Astrocyte of the hippocampus (primary cell): Measurements from ENCODE around the gene ARHGDIG.

Experiments
- DNase-seq: peaks from one replicate; pipeline ENCODE4 v3.0.0; 2011; ENCODE audit warnings: low read depth, low spot score

Gene ARHGDIG

DNA sequence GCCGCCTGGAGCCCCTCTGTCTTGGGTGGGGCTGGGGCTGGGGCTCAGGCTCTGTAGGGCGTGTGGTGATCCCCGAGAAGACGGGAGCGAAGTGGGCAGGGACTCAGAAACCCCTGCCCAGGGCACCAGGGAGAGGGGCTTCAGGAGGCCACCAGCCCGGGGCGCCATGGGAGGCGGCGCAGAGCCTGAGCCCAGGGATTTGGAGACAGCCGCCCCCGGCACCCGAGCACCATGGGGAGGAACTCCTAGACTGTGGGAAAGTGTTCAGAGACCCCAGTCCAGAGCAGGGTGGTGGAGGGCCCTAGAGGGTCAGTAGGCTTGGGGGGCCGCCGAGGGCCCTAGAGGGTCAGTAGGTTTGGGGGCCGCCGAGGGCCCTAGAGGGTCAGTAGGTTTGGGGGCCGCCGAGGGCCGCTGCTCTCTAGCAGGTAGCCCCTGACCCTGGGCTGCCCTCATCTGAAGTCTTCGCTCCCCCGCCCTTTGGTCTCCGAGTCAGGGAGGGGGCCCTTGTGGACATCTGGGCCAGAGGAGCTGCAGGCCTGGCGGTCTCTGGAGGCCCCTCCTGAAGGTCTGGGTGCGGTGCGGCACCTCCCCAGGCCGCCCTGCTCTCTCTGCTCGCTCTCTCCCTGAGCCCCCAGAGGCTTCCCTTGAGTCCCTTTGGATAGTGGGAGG lies 734 bp downstream of the ARHGDIG start:
- DNase-seq, result no peak

DNA sequence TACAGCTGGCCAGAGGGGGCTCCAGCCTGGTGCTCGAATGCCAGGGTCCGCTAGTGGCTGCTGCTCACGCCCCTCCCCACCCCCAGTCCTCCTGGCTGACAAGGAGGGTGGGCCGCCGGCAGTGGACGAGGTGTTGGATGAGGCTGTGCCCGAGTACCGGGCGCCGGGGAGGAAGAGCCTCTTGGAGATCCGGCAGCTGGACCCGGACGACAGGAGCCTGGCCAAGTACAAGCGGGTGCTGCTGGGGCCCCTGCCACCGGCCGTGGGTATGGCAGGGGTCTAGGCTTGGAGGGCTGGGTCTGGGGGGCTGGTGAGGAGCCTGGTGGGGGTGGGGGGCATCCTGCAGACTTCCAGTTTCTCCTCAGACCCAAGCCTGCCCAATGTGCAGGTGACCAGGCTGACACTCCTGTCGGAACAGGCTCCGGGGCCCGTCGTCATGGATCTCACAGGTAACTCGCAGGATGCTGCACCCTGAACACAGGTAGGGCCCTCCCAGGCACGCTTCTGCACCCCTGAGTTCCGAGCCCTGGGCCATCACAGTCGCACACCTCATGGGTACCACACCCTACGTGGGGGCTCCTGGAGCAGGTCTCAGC lies 1.4 kb downstream of the ARHGDIG start:
- no peak for DNase-seq

DNA sequence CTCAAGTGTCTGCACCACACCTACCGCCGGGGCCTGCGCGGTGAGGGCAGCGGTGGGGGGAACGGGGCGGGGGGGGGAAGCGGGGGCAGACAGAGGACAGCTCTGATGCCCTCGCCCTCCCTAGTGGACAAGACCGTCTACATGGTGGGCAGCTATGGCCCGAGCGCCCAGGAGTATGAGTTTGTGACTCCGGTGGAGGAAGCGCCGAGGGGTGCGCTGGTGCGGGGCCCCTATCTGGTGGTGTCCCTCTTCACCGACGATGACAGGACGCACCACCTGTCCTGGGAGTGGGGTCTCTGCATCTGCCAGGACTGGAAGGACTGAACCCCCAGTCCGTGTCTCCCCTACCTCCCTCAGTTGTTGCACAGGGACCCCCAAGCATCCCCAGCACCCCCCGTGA lies 2.1 kb downstream of the ARHGDIG start:
- DNase-seq, result no peak

DNA sequence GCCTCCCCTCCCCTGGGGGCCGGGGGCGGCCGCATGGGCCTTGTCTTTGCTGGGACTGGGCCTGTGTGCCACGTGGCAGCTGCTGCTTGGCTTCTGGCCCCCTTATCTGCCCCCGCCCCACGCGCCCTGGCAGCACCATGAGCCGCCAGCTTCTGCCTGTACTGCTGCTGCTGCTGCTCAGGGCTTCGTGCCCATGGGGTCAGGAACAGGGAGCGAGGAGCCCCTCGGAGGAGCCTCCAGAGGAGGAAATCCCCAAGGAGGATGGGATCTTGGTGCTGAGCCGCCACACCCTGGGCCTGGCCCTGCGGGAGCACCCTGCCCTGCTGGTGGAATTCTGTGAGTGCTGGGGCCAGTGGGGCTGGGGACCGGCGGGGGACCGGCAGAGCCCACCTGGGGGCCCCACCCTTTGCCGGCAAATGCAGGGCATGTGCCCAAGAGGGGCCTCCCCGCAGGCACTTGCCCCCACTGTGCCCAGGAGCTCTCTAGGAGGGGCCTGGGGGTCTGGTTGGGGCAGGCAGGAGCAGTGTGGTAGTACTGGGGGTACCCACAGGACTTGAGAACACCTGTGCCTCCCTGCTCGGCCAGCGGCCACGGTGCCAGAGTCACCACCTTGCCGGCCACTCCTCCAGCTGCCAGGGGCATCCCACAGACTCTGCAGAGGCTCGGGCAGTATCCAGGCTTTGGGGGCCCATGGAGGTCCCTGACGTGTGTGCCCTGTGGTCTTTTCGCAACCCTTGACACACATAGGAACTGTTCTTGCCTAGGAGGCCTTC lies 2.8 kb downstream of the ARHGDIG start, which contains the start of gene PDIA2:
Gene PDIA2 (plus strand): TSS at position 132 of the 773 bp plus-strand sequence. CDS start 6 bp downstream, at position 138.
- no peak for DNase-seq

DNA sequence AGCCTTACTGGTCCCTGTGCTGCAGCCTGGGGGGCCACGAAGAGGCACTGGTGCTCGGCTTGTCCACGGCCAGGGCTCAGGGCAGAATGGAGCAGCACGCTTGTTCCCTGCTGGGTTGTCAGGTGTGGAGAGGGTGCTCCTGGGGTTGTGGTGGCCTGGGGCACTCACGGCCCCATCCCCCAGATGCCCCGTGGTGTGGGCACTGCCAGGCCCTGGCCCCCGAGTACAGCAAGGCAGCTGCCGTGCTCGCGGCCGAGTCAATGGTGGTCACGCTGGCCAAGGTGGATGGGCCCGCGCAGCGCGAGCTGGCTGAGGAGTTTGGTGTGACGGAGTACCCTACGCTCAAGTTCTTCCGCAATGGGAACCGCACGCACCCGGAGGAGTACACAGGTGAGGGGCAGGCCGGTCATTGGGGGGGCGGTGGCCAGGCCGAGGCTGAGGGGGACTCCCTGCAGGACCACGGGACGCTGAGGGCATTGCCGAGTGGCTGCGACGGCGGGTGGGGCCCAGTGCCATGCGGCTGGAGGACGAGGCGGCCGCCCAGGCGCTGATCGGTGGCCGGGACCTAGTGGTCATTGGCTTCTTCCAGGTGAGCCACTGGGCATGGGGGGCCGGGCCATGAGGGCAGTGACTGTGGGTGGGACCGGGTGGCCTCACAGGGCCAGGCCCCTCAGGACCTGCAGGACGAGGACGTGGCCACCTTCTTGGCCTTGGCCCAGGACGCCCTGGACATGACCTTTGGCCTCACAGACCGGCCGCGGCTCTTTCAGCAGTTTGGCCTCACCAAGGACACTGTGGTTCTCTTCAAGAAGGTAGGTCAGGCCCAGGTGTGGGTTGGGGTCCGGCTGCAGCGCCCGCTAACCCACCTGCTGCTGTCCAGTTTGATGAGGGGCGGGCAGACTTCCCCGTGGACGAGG lies 4.1 kb downstream of the ARHGDIG start:
- DNase-seq, result no peak

DNA sequence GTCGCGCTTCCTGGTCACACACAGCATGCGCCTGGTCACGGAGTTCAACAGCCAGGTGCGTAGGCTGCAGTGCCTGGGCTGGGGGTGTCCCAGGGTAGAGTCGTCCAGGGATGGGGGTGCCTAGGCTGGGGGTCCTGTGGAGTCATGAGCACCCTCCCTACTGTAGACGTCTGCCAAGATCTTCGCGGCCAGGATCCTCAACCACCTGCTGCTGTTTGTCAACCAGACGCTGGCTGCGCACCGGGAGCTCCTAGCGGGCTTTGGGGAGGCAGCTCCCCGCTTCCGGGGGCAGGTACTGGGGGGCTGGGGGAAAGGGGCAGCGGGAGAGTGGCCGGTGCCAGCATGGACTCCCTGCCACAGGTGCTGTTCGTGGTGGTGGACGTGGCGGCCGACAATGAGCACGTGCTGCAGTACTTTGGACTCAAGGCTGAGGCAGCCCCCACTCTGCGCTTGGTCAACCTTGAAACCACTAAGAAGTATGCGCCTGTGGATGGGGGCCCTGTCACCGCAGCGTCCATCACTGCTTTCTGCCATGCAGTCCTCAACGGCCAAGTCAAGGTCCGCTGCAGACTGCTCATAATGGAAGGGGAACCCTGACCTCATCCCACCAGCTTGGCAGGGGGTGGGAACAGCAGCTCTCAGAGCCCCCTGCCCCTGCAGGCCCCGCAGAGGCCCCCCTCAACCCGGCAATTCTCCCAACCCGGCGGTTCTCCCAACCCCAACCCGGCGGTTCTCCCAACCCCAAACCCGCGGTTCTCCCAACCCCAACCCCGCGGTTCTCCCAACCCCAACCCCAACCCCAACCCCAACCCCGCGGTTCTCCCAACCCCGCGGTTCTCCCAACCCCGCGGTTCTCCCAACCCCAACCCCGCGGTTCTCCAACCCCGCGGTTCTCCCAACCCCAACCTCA lies 5.0 kb downstream of the ARHGDIG start:
- no peak for DNase-seq

DNA sequence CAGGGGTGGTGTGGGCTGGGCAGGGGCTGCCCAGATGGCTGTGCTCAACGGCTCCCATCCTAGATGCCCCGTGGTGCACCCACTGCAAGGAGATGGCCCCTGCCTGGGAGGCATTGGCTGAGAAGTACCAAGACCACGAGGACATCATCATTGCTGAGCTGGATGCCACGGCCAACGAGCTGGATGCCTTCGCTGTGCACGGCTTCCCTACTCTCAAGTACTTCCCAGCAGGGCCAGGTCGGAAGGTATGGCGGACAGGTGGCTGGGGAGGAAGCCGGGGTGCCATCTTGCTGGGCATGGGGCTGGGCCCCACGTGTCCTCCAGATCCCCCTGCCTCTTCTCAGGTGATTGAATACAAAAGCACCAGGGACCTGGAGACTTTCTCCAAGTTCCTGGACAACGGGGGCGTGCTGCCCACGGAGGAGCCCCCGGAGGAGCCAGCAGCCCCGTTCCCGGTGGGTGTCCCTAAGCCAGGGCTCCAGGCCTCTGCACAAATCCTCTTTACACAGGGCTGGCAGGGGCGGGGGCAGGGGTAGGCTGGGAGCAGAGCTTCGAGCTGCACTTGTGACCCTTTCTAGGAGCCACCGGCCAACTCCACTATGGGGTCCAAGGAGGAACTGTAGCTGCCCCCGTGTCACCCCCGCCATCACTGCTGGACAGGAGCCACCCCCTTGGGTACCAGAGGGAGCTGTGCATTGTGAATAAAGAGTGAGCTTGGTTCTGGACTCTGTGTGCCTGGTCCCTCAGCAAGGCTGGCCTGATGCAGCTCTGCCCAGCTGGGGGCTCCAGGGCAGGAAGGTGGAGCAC lies 6.3 kb downstream of the ARHGDIG start:
- DNase-seq, result no peak

DNA sequence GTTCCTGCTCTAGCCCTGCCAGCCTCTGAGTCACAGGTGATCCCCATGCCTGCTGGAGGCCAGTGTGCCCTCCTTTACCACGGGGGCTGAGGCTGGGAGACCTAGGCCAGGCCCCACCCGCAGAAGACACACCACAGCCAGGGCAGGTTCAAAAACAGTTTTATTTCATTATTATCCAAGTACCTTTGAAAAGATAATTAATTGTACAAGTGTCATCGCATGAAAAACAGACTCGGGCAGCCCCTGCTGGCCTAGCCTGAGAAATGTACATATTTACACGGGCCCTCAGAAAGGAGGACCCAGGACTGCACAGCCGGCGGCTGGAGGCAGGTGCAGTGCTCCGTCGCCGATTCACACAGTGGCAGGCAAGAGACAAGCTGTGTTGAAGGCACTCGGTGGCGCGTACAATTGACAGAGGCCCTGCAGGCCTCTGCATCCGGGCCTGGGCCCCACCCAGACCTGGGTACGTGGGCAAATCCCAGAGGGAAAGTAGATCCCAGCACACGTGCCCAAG lies 7.0 kb downstream of the ARHGDIG start:
- DNase-seq, result no peak

DNA sequence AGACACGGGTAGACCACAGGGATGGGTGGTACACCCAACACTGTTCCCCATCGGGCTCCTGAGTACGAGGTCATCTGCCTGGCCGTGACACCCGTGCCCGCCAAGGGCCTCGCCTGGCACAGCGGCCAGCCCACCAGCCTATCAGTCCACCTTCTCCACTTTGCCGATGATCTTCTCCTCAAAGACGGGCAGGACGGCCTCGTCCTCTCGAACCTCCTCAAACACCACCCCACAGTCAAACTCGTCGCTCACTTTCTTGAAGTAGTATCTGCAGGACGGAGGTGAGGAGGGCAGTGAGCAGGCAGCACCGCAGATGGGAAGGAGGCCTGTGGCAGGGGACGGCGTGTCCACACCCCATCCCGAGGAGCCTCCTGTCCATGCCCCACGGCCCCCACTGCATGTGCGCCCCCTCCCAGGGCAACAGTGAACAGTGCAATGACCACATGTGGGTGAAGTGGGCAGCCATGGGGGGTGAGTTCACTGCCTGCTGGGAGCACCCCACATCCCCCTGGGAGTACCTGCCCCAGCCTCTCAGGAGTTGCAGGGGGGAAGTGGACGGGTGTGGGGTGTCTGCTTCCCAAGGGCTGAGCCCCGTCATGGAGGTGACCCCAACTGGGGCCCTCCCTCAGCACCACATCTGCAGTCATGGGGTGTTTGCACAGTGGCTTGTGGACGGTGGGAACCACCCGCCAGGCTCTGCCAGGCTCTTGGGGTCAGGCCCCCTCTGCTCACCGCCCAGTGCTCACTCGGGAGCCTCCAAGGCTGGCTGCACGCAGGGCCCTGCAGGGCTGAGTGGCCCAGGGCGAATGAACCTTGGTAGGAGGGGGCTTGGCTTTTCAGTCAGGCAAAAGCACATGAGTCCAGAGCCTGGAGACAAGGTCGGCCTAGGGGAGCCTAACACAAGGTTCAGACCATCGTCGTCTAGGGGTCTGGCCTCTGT lies 7.9 kb downstream of the ARHGDIG start:
- no peak for DNase-seq

DNA sequence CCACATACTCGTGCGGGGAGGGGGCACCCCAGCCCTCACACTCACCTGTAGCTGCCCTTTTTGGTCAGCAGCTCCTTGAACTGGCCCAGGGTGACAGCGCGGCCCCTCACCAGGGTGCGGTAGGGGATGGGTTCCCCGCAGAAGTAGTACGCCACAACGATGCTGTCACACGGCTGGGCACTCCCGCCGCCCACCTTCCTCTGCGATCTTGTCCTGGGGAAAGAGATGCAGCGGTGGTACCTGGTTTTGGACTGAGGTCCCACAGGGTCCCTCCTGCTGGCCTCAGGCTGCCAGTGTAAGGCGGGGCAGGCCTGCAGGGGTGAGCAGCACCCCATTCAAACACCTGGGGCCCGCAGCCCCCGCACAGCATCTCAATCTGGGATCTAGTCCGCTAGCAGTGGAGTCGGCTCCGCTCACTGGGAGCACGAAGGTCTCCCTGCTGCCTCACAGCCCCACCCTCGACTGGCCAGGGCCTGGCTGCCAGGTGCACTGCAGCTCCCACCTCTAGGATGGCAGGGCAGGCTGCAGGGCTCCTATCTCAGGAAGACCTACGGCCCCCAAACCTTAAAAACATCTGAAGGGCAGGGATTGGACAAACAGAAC lies 9.1 kb downstream of the ARHGDIG start:
- DNase-seq, result no peak

DNA sequence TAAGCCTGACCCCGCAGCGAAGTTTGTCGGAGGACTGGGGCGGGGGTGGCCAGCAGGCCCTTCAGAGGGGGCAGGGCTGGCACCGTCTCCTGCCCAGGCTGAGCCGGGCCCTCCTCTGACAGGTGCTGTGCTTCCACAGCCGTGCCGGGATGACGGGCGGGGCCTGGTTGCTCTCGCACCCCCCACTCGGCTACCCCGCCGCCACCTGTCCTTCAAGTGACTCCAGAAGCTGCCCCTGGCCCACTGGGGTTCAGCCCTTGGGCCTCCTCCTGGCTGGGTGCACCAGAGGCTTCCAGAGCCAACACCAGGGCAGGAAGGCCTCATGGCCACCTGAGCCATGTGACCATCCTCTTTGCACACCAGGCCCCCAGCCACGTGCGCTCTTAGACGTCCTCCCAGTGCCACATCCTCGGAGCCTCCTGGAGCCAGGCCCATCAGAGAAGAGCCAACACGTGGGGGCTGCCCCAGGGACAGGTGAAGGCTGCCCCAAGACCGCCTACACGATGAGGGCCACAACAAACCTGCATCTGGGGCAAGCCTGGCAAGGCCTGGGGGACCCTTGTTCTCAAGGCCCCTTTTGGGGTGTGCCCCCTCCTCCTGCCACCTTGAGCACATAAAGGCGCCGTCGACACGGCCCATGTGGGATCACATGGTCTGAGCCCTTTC lies 9.8 kb downstream of the ARHGDIG start:
- no peak for DNase-seq

DNA sequence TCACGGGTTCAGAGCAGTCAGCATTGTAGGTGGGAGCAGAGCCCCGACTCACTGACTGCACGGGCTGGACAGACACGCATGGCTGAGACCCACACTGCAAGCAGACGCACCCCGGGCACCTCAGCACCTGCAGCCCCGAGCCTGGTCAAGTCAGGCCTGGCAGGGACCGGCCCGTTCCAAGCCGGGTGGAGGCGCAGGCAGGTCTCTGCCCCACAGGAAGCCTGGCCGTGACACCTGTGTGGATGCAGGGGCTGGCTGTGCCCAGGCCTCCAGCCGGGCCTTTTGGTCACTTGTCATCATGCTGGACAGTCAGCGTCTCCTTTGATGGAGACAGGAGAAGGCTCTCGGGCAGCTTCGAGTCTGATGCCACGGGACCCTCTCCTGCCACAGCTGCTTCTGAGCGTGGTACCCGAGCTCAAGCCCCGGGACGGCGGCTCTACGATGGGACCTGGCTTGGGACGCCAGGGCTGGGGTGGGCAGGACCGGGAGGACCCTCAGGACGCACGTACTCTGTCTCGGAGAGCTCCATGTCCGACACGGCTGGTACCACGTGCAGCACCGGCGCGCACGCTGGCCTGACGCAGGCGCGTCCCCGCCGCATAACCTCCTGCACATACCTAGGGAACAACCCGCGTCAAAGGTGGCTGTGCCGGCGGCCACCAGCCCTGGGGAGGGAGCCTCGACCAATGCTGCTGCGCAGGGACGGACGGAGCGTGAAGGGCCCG lies 10.5 kb downstream of the ARHGDIG start:
- no peak for DNase-seq

DNA sequence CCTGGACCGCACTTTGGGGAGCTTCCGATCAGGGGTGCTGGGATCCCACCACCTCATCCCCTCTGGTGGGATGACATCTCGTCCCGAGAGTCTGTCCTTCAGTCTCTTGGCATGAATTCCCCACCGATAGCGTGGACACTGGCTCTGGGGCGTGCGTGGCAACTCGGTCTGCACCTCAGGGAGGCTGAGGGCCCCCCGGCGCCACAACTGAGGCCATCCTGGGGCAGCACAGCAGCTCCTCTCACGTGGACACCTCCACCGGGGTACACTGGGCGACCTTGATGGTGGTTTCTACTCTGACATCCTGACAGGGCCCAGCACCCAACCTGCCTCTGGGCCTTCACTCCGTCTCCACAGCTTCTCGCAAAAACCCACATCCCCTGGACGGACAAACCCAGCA lies 11.1 kb downstream of the ARHGDIG start:
- no peak for DNase-seq

DNA sequence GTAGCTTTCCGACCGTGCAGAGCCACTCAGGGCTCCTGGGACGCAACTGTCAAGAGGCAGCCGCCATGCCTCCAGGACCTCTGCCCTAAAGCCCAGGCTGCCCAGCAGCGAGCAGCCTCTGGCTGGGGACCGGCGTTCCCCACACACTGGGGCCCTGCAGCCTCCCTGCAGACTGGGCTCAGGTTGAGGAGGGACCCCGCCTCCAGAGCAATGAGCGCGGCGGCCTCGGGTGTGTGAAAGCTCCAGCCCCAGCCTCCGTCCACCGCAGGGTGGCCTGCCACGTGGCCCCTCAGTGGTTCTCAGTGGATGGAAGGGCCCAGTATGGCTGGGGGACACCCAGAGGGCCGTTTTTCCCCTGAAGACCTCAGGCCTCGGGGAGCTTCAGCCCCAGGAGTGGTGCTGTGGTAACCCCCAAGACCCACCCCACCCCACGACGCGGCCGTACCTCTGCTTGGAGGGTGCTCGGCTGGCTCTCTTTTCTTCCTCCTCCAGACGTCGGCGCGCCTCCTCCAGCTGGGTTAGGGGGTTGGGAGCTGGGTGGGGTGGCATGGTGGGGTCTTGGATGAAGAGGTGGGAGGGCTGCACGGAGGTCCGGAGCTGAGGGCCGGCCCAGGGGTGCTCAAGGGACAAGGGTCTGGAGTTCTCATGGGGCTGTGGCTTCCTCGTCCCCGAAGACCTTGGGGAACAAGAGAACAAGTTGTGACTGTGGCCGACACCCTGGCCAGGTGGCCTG lies 12.8 kb downstream of the ARHGDIG start:
- DNase-seq, result no peak

DNA sequence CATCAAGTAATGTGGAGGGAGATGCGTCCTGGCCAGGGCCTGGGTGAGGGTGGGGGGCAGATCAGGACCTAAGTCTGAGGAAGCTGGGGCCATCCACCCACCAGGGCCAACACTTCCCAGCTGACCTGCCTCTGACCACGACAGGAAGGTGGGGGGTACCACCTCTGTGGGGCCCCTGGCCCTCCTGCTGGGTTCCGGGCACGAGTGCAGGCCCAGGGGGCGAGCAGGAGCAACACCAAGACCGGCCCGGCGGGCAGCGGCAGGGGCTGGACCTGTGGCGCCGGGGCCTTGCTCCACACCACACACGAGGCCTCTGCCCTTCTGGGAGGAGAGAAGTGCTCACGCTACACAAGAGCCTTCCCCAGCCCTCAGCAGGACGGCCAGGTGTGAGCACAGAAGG lies 15.9 kb downstream of the ARHGDIG start:
- no peak for DNase-seq

DNA sequence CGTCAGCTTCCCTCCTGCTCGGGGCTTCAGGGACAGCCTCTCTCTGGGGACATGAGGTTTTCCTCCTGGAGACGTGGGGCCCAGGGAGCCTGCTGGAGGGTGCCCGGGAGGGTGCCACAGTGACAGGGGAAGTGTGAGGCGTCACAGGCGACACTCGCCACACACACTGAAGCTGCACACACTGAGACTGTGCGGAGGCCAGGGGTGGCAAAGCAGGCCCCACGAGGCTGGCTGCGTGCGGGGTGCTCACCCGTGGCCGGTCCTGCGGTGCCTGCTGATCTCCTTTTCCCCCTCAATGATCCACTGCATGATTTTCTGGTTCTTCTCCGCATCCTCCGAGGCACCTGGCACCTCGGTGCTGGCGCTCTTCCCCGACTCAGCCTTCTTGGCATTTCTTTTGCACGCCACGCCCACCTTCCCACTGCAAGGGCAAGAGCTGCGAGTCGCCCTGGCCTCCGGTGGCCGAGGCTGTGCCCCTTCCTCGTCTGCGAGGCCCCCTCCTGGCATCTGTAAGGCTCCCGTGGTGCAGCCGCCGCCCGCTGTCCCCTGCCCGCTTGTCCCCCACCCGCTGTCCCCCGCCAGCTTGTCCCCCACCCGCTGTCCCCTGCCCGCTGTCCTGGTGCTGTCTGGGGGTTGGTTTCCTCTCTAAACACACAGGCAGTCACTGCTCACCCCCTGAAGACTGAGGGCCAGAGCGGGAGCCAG lies 16.6 kb downstream of the ARHGDIG start:
- no peak for DNase-seq
